ENCODE results near the gene CRKL. TPM values are rescaled to one million over a fixed set of nuclear protein-coding genes. Genes with fewer than 3 reads are reported as not detected.

Gene CRKL
- total RNA-seq, 1 experiment from 2014 or later = 35.4 TPM

DNA sequence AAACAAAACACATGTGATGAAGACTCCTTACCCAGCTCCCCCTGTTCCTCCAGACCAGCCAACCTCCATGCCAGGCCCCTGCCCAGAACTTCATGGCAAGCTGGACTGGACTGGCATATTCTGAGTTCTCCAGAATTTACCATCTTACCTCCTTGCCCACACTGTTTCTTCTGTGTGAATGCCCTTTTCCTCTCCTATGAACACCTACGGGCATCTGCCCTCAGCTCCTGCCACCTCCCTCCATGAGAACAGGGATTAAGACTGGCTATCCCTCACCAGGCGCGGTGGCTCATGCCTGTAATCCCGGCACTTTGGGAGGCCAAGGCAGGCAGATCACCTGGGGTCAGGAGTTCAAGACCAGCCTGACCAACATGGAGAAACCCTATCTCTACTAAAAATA, 43.4 kb downstream of the CRKL start:
- CTCF ChIA-PET = interaction anchor here (0.7 kb wide), 1 partner anchor 74 kb away, joined by 3 read pairs; no protein-coding TSS in a partner anchor
- TF ChIP-seq EZH2phosphoT487 (IDR thresholded peaks at IDR 0.05; ENCODE audit: borderline replicate concordance, low read length) (no peak), EZH2 (IDR thresholded peaks at IDR 0.05; ENCODE audit: low read length, unreplicated experiment) (no peak)
- TF ChIP-seq, protein P1, sequence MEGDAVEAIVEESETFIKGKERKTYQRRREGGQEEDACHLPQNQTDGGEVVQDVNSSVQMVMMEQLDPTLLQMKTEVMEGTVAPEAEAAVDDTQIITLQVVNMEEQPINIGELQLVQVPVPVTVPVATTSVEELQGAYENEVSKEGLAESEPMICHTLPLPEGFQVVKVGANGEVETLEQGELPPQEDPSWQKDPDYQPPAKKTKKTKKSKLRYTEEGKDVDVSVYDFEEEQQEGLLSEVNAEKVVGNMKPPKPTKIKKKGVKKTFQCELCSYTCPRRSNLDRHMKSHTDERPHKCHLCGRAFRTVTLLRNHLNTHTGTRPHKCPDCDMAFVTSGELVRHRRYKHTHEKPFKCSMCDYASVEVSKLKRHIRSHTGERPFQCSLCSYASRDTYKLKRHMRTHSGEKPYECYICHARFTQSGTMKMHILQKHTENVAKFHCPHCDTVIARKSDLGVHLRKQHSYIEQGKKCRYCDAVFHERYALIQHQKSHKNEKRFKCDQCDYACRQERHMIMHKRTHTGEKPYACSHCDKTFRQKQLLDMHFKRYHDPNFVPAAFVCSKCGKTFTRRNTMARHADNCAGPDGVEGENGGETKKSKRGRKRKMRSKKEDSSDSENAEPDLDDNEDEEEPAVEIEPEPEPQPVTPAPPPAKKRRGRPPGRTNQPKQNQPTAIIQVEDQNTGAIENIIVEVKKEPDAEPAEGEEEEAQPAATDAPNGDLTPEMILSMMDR (conservative IDR thresholded peaks at IDR 0.05; ENCODE audit: low read depth, low read length) = no peak
- Histone ChIP-seq H3K79me2 (ENCODE audit: low read length) (peaks cover 8% of the 10 kb centered on the region; the same call in 1 of the 2 replicates), H3K27me3 (ENCODE audit: low read length) (no peaks in the 10 kb centered on the region), H3K4me2 (ENCODE audit: low read length) (no peak overlapping the region), H3K9me2 (replicated peaks; ENCODE audit: low read length) (no peaks in the 10 kb centered on the region), H4K20me1 (ENCODE audit: low read length) (no peaks in the 10 kb centered on the region), H3F3A (ENCODE audit: low read length, unreplicated experiment) (peaks cover 4% of the 10 kb centered on the region), H3K9ac (ENCODE audit: low read length) (no peak overlapping the region), H2AFZ (ENCODE audit: low read length) (no peak overlapping the region), H3K27ac (ENCODE audit: low read length) (no peak overlapping the region), H3K4me3 (ENCODE audit: low read length) (no peak overlapping the region), H3K9me3 (ENCODE audit: low read length) (no peaks in the 10 kb centered on the region), H3K36me3 (ENCODE audit: low read depth, low read length) (no peaks in the 10 kb centered on the region), H3K4me1 (ENCODE audit: insufficient read depth, low read length) (peaks cover 13% of the 10 kb centered on the region)
- POLR2A ChIA-PET (ENCODE audit: unreplicated experiment) = no interaction called here
- intact Hi-C loops (cut with micrococcal nuclease) = no loop called here
- BruUV-seq (replicated peaks) = no TSS peak
- ATAC-seq = no peak
- no peak for DNase-seq

DNA sequence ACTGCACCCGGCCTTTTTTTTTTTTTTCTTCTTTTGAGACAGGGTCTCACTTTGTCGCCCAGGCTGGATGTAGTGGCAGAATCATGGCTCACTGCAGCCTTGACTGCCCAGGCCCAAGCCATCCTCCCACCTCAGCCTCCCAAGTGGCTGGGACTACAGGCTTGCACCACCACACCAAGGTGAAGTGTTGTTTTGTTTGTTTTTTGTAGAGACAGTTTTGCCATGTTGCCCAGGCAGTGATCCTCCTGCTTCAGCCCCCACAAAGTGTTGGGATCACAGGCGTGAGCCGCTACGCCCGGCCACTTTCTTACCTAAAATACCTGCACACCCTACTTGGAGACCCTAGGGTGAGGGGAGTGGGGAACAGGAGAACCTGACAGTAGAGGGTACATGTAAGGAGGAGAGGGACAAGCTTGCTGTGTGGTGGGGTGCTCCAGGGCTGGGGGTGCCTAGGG, 45.3 kb downstream of the CRKL start:
- H3K9ac ChIP-seq (ENCODE audit: low read length) = no peak overlapping the region
- H3K9me2 ChIP-seq (replicated peaks; ENCODE audit: low read length) = no peaks in the 10 kb centered on the region
- intact Hi-C loops (cut with micrococcal nuclease) = no loop called here
- no peaks in the 10 kb centered on the region for H4K20me1 ChIP-seq (ENCODE audit: low read length)
- H3K4me2 ChIP-seq (ENCODE audit: low read length) = no peak overlapping the region
- H3K36me3 ChIP-seq (ENCODE audit: low read depth, low read length) = no peaks in the 10 kb centered on the region
- no peak for TF ChIP-seq EZH2 (IDR thresholded peaks at IDR 0.05; ENCODE audit: low read length, unreplicated experiment)
- no peak for TF ChIP-seq EZH2phosphoT487 (IDR thresholded peaks at IDR 0.05; ENCODE audit: borderline replicate concordance, low read length)
- TF ChIP-seq, protein P1 (conservative IDR thresholded peaks at IDR 0.05; ENCODE audit: low read depth, low read length) = no peak
- H3F3A ChIP-seq (ENCODE audit: low read length, unreplicated experiment) = no peaks in the 10 kb centered on the region
- ATAC-seq (no peak), DNase-seq (no peak)
- H3K4me3 ChIP-seq (ENCODE audit: low read length) = no peak overlapping the region
- ChIA-PET POLR2A (ENCODE audit: unreplicated experiment) (no interaction called here), CTCF (no interaction called here)
- no peaks in the 10 kb centered on the region for H3K9me3 ChIP-seq (ENCODE audit: low read length)
- H3K27me3 ChIP-seq (ENCODE audit: low read length) = no peaks in the 10 kb centered on the region
- no TSS peak for BruUV-seq (replicated peaks)
- no peak overlapping the region for H3K27ac ChIP-seq (ENCODE audit: low read length)
- H2AFZ ChIP-seq (ENCODE audit: low read length) = no peak overlapping the region
- no peaks in the 10 kb centered on the region for H3K79me2 ChIP-seq (ENCODE audit: low read length)
- peaks cover 3% of the 10 kb centered on the region; the same call in 1 of the 2 replicates for H3K4me1 ChIP-seq (ENCODE audit: insufficient read depth, low read length)

DNA sequence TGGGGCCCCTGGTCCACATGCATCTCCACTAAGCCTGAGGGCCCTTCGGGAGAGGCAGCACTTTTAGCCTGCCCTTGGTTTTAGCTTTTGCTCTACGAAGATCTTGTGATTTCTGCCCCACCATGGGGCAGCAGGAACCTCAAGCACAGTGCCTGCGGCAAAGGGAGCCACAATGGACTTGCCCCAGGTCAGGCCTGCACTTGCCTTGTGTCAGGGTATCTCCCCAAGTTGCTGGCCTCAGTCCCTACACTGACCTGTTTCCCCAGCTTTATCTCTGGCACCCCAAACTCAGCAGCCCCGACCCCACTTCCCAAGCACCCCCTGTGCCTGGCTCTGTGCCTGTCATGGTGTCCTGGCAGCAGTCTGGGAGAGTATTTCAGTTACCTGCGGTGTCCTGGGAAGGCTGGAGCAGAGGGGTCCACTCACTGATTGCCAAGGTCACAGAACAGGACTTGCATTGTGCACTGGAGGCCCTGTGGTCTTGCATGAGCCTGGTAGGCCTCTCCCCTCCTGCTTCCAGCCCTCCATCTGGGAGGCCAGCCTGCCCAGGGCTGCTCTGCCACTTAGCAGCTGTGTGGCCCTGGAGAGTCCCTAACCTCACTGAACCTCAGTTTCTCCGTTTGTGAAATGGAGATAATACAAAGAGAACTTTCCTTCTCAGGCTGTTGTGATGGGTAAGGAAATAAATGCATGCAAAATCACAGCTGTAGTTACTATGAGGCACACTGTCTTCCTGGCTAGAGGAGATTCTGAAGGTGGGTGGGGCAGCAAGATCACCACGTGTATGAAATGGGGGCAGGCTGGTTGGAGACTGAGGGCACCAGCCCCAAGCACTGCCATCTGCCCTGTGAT, 46.2 kb downstream of the CRKL start:
- no peaks in the 10 kb centered on the region for H3K9me3 ChIP-seq (ENCODE audit: low read length)
- no peak overlapping the region for H3K27ac ChIP-seq (ENCODE audit: low read length)
- no peak for DNase-seq
- no peak overlapping the region for H3K4me2 ChIP-seq (ENCODE audit: low read length)
- CTCF ChIA-PET = no interaction called here
- H3K79me2 ChIP-seq (ENCODE audit: low read length) = no peaks in the 10 kb centered on the region
- BruUV-seq (replicated peaks) = no TSS peak
- no peak overlapping the region for H2AFZ ChIP-seq (ENCODE audit: low read length)
- no peaks in the 10 kb centered on the region for H3K9me2 ChIP-seq (replicated peaks; ENCODE audit: low read length)
- POLR2A ChIA-PET (ENCODE audit: unreplicated experiment) = no interaction called here
- no peak overlapping the region for H3K4me3 ChIP-seq (ENCODE audit: low read length)
- H3K9ac ChIP-seq (ENCODE audit: low read length) = no peak overlapping the region
- H3K27me3 ChIP-seq (ENCODE audit: low read length) = no peaks in the 10 kb centered on the region
- intact Hi-C loops (cut with micrococcal nuclease) = no loop called here
- TF ChIP-seq EZH2phosphoT487 (IDR thresholded peaks at IDR 0.05; ENCODE audit: borderline replicate concordance, low read length) (no peak), EZH2 (IDR thresholded peaks at IDR 0.05; ENCODE audit: low read length, unreplicated experiment) (no peak)
- TF ChIP-seq, protein P1 (conservative IDR thresholded peaks at IDR 0.05; ENCODE audit: low read depth, low read length) = no peak
- H3K36me3 ChIP-seq (ENCODE audit: low read depth, low read length) = no peaks in the 10 kb centered on the region
- H4K20me1 ChIP-seq (ENCODE audit: low read length) = no peaks in the 10 kb centered on the region
- no peak for ATAC-seq
- H3K4me1 ChIP-seq (ENCODE audit: insufficient read depth, low read length) = no peaks in the 10 kb centered on the region; the same call in 1 of the 2 replicates
- no peaks in the 10 kb centered on the region for H3F3A ChIP-seq (ENCODE audit: low read length, unreplicated experiment)
